ENCODE data around the gene GPATCH2L.

Gene GPATCH2L

GRCh38 chr14:76151398-76152332 lies at the start of gene GPATCH2L:
Gene GPATCH2L (plus strand): TSS chr14:76151922. CDS start chr14:76154364, 2,442 bp downstream.
- DNase-seq = peak; percentile 69

- DNase-seq = no peak
Measured at GRCh38 chr14:76104802-76105355, 46.8 kb upstream of the GPATCH2L start.

GRCh38 chr14:76106188-76106587 lies 45.5 kb upstream of the GPATCH2L start:
- no peak for DNase-seq

DNA sequence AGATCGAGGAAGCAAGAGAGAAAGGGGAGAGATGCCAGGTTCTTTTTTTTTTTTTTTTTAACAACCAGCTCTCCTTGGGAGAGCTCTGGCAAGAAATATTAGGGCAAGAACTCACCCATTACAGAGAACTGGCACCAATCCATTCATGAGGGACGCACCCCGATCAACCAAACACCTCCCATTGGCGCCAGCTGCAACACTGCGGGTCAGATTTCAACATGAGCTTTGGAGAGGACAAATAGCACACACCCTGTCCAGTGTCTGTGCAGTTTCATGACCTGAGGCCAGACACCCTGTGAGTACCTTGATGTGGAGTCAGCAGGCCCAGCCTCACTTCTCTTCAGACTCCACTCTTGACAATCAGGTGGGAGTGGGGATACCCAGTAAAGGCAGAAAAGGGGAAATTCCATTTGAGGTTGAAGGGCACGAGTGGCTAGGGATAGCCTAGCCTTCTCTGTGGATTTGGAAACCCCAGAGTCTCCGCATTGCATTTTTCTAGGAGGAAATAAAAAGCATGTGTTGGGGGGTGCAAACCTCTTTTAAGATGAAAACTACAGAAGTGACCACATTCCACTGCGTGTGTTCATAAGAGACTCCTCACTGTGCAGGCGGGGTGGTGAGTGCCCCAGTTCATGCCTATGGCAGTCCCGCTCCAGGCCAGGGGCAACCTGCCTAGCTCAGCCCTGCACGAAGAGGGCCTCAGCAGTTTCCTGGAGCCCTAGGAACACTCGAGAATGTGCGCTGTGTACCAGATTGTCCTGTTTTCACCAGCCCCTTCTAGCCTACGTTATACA lies 42.4 kb upstream of the GPATCH2L start:
- no peak for DNase-seq

DNA sequence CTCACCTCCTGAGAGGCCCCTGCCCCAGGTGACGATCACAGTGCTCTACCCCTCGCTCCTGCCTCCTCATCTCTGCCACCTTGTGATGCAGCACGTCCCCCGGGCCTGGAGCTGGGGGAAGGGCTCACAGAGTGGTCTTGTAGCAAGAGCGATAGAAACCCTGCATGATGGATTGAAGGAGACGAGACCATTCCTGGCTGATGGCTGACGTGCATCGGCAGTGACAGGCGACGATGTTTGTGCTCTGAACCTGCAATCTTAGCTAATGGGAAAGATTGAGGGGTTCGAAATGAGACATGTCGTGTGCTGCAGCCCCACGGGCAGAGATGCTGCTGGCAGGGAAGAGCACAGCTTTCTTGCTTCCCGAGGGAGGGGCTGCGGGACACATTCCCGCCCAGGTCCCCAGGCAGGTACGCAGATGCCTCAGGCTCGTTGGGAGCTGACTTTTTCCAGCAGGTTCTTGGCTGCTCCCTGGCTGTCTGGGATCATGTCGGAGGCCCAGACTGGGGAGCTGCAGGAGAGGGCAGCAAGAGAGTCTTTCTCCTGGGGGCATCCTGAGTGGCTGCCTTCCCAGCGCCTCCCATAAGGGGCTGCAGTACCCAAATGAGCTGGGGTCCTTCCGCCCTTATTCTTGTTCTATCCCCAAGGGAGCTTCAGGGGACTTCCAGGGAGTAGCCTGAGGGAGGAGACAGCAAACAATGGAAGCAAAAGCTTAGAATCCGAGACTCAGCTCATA lies 38.7 kb upstream of the GPATCH2L start:
- DNase-seq = no peak

DNA sequence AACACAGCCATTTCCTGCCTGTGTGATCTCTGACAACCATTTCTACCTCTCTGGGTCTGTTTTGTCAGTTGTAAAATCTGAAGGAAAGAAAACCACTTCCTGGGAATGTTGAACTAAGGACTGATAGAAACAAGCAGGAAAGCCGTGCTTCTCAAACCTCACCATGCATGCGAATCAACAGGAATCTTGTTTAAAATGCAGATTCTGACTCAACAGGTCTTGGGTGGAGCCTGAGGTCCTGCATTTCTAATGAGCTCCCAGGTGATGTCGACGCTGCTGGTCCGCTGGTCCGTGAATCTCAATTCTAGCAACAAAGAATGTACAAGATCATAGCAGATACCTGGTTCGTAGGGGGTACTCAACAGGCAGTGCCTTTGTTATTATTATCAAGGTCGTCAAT lies 38.0 kb upstream of the GPATCH2L start:
- no peak for DNase-seq

GRCh38 chr14:76115010-76115422 lies 36.7 kb upstream of the GPATCH2L start:
- DNase-seq = no peak

- DNase-seq = no peak
Measured at GRCh38 chr14:76117789-76118484, 33.8 kb upstream of the GPATCH2L start.

GRCh38 chr14:76118594-76118993 lies 33.1 kb upstream of the GPATCH2L start:
- no peak for DNase-seq

- DNase-seq = no peak
Measured at GRCh38 chr14:76121089-76121748, 30.5 kb upstream of the GPATCH2L start.

- DNase-seq = no peak
Measured at GRCh38 chr14:76123426-76124225, 28.1 kb upstream of the GPATCH2L start.

GRCh38 chr14:76125511-76125910 lies 26.2 kb upstream of the GPATCH2L start:
- no peak for DNase-seq

- no peak for DNase-seq
Measured at GRCh38 chr14:76126076-76126475, 25.6 kb upstream of the GPATCH2L start.

DNA sequence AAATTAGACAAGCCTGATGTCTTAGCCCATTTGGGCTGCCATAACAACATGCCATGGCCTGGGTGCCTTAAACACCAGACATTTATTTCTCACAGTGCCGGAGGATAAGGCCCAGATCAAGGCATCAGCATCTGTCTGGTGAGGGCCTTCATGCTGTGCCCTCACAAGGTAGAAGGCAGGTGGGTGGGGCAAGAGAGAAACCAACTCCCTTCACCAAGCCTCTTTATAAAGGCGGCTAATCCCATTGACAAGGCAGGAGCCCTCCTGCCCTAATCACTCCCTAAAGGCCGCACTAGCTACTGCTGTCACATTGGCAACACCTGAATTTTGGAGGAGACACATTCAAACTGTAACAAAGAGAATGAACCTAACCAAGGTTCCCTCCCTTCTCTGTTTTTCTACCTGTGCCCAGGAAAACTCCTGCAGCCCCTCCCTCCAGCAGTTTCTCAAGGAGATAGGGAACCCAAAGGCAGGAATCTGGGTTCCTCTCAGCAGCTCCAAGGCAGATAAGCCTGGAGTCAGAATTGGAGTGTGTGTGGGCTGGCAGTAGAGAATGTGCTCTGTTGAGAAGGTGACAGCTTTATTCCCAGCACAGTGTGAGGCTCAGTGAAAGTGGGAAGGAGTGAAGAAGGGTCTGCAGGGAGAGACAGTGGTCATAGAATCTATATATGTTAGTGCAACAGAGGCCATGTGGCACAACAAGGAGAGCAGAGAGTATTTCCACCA lies 21.7 kb upstream of the GPATCH2L start:
- no peak for DNase-seq

DNA sequence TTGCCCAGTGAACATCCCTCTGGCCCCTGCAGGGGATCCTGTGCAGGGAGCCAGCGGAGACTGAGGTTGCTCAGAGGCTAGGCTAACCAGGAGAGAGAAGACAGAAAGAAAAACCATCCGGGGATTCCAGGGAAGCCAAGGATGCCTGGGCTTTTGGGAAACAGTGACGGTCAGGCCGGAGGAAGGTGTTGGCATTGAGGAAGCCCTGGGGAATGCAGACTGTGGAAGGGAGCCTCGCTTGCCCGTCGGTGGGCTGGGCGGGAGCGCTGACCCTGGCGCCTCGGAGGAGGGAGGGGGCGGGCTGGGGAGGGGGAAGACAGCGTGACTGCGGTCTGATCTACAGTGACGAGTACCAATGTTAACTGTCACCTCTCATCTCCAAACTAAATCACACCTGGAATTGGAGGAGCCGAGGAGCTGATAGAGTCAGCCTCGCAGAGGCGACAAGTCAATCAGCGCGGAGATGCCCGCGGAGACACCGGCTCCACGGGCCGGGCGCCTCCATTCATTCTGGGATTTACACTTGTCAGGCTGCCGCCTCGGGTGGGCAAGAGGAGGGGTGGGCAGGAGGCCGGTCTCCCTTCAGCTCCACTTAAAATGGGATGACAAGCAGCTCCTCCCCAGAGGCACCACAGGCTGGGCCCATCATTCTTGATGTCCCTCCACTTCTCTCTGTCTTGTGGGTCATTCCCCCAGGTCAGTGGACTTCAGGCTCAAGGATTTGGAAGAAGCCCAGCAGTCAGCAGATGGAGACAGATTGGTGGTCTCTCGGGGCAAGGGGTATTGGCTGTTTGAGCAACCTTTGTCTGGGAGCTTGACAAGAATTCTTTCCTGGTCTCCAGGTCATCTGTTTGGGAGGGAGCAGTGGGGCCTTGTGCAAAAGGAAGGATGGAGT lies 20.4 kb upstream of the GPATCH2L start:
- DNase-seq = no peak

GRCh38 chr14:76133103-76133502 lies 18.6 kb upstream of the GPATCH2L start:
- no peak for DNase-seq

DNA sequence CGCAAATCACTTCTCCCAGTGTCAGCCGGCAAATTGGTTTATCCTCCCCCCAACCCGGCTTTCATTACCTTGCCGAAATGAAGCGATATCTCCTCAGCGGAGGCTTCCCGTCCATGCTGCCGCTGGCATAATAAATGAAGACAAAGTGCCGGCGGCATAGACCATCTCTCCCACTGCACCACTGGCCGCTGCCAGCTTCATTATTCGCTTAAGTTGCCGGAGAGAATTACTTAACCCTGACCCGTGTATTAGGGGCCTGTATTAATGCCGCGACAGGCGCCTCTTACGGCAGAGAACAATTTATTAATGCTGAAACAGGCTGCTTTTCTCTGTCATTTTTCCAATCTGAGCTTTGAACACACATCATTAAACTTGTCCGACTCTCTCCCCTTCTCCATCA lies 17.5 kb upstream of the GPATCH2L start:
- DNase-seq = no peak

- no peak for DNase-seq
Measured at GRCh38 chr14:76135722-76136121, 16.0 kb upstream of the GPATCH2L start.

All from NCI-H526 treated with DMSO at 0.1 percent for 48 hours (cell line).